ENCODE data around the gene AFF1.

DNA sequence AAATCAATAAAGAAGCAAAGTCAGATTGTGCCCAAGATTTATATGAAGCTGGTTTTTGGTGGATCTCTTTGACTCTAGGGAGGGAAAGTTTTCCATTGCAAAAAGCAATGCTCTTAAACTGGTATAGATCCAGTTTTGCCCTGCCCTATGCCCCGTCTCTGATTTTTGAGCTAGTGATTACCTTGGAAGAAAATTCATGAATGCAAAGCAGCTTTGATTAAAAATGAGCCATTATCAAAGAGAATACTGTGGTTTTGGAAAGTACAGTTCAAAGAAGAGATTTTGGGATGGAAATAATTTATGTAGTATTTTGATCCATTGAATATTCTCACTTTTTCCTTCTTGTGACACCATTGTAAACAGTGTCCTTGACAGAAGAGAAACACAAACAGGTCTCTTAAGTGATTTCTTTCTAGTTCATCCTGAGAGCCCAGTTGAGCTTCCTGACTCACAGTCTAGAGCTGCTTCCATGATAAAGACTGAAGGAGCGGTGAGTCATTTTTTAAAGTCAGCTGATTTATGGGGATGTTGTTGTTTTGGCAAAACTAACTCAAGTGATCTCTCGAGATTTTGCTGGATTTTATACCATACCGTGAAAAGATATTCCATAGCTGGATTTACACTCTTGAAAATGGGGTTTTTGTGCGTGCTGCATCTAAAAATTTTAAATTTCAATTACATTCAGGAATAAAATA is 76.7 kb downstream of the AFF1 start:
- TF ChIP-seq, protein P1, sequence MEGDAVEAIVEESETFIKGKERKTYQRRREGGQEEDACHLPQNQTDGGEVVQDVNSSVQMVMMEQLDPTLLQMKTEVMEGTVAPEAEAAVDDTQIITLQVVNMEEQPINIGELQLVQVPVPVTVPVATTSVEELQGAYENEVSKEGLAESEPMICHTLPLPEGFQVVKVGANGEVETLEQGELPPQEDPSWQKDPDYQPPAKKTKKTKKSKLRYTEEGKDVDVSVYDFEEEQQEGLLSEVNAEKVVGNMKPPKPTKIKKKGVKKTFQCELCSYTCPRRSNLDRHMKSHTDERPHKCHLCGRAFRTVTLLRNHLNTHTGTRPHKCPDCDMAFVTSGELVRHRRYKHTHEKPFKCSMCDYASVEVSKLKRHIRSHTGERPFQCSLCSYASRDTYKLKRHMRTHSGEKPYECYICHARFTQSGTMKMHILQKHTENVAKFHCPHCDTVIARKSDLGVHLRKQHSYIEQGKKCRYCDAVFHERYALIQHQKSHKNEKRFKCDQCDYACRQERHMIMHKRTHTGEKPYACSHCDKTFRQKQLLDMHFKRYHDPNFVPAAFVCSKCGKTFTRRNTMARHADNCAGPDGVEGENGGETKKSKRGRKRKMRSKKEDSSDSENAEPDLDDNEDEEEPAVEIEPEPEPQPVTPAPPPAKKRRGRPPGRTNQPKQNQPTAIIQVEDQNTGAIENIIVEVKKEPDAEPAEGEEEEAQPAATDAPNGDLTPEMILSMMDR (IDR thresholded peaks at IDR 0.05; ENCODE audit: poor library complexity): no peak
- TF ChIP-seq EZH2 (IDR thresholded peaks at IDR 0.05; ENCODE audit: borderline replicate concordance): no peak
